Stimulated activated CD4-positive, alpha-beta T cell treated with anti-CD3 and anti-CD28 coated beads, Interleukin-4, amount 100 ng/mL, for 4 hours (primary cell): Measurements from ENCODE around the gene PPA1.
"Not testable (repeated sequence)": the region's sequence is repeated elsewhere in the genome, so short reads cannot be mapped to it uniquely, and the experiment has no call there.

Source experiments
- DNase-seq, 2 experiments: peaks; one replicate each; pipeline ENCODE4 v3.0.0-alpha.2; 2020

Gene PPA1

DNA sequence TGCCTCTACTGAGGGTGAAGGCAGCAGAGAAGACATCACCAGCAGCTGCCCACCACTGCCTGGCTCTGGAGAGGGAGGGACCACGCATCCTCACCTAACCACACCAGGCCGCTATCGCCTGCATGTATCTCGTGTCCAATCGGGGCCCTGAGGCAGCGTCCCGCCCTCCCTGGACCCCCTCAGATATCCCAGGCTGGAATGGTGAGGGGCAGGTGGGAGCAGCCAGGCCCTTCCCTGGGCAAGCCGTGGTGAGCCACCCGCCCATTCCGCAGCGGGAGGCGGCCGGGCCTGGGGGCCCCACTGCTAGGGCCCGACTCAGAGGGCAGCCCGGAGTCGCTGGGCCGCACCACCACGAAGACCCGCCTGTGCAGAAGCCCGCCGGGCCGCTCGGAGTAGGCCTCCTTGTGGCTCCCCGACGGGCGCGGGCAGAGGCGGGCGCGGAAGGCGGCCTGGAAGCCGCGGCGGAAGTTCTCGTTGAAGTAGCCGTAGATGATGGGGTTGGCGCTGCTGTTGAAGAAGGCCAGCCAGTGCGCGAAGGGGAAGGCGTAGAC, 21.6 kb upstream of the PPA1 start:
- DNase-seq, result peak in 1 of 2 experiments; percentile 11

DNA sequence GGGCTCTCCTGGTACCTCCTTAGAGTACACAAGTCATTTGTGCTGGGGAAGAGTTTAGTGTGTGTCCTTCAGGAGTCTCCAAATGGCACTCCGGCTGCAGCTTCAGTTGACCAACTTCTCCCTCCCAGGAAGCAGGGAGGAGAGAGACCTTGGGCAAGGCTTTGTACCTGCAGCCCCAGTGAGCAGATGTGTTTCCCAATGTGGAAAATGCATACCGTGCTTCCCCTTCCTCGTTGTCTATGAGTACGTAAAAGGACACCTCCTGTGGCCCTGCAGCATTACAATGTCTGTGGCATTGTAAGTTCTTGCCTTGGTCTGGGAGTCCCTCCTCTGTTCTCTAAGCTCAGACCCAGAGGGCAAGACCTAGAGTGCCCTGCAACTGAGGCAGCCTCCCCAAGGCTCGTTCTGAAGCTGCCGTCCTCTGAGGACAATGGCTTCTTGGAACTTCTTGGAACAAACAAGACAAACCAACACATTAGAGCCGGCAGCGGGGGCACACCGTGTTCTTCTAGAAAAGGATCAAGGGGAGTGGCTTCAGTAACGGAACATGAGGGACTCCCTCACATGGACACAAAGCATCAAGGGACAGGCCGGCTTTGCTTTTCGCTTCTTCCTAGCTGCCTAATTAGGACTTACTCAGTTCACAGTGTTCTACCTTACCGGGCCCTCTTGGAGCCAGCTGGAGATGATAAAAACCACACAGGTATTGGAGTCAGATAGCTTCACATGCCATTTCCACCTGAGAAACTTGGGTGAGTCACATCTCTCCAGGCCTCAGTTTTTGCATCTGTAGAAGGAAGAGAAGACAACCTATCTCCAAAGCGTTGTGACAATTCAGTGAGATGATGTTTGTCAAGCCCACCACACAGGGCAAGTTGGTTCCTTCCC, 20.9 kb upstream of the PPA1 start:
- DNase-seq, result no peak

DNA sequence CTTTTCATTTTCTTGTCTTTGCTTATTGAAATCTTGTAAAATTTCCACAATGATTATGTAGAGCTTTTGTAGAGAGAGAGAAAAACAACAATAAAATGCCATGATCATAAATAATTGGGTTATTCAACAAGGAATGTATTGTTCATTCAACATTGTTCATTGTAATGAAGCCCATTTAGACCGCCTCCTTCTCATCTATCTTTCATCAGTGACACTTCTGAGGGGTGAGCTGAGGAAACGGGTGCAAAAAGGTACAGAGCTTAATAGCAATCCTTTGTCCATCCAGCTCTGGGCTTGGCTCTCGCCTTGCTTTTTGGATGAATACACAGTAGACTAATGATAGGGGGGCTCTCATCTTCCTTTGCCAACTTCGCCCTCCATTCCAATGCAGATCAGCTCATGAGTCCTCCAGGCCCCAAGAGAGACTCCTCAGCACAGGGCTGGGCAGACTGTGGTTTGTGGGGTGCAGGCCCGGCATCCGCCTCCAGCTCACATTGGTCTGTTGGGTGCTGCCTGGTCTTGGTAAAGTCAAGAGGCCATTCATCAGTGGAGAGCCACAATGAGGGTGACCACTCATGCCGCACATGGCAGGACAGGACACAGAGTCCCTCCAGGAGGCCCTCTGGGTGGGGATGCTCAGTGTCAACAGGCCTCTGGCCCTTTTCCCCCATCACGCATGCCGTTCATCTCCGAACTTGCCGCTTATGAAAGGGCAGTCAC, 17.9 kb upstream of the PPA1 start:
- DNase-seq, result no peak

DNA sequence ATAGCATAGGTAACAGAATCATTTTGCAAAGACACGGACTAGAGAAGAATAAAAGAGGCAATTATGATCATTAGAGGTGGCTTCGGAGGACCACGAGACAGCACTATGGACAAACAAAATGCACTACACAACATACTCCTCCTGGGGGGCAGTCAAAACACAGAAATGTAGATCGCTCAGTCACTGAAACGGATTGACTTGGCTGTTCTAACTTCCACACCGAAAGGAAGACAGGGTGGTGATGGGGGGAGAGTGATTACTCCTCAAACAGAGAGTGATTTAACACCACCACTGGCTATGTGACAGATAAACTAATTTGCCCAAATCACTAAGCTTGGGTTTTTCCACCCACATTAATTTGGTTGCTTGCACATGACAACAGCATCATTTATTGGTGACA, 14.1 kb upstream of the PPA1 start:
- no peak for DNase-seq

DNA sequence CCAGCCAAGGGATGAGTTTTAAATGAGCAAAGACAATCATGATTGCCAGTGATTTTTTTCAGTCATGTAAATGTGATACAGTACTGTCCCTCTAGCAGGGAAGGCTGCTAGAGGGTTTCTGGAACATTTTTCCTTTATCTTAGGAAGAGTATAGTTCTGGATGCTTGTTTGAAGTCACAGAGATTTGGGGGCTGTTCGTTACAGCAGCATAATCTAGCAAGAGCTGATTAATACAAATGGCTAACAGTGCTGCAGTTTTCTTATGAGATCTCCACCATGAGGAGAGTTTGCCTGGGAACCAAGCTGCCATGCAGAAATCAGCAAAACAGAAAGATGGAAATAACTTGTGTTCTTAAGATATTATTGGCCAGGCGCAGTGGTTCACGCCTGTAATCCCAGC, 7.9 kb upstream of the PPA1 start:
- no peak for DNase-seq

DNA sequence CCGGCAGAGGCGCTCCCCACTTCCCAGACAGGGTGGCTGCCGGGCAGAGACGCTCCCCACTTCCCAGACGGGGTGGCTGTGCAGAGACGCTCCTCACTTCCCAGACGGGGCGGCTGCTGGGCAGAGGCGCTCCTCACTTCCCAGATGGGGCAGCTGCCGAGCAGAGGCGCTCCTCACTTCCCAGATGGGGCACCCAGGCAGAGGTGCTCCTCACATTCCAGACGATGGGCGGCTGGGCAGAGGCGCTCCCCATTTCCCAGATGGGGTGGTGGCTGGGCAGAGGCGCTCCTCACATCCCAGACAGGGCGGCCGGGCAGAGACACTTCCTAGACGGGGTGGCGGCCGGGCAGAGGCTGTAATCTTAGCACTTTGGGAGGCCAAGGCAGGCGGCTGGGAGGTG, 6.8 kb upstream of the PPA1 start:
- not testable (repeated sequence) for DNase-seq

DNA sequence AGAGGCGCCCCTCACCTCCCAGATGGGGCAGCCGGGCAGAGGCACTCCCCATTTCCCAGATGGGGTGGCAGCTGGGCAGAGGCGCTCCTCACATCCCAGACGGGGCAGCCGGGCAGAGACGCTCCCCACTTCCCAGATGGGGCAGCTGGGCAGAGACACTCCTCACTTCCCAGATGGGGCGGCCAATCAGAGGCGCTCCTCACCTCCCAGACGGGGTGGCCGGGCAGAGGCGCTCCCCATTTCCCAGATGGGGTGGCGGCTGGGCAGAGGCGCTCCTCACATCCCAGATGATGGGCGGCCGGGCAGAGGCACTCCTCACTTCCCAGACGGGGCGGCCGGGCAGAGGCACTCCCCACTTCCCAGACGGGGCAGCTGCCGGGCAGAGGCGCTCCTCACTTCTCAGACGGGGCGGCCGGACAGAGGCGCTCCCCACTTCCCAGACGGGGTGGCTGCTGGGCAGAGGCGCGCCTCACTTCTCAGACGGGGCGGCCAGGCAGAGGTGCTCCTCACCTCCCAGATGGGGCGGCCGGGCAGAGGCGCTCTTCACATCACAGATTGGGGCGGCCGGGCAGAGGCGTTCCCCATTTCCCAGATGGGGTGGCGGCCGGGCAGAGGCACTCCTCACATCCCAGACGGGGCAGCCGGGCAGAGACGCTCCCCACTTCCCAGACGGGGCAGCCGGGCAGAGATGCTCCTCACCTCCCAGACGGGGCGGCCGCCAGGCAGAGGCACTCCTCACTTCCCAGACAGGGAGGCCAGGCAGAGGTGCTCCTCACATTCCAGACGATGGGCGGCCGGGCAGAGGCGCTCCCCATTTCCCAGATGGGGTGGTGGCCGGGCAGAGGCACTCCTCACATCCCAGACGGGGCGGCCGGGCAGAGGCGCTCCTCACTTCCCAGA, 6.1 kb upstream of the PPA1 start:
- not testable (repeated sequence) for DNase-seq

DNA sequence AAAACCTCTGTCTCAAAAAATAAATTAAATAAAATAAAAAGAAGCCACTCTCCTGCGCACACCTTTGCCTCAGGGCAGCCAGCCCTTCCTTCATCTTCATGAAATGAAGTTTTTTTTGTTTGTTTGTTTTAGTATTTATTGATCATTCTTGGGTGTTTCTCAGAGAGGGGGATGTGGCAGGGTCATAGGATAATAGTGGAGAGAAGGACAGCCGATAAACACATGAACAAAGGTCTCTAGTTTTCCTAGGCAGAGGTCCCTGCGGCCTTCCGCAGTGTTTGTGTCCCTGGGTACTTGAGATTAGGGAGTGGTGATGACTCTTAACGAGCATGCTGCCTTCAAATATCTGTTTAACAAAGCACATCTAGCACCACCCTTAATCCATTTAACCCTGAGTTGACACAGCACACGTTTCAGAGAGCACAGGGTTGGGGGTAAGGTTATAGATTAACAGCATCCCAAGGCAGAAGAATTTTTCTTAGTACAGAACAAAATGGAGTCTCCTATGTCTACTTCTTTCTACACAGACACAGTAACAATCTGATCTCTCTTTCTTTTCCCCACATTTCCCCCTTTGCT, 4.8 kb upstream of the PPA1 start:
- not testable (repeated sequence) for DNase-seq

DNA sequence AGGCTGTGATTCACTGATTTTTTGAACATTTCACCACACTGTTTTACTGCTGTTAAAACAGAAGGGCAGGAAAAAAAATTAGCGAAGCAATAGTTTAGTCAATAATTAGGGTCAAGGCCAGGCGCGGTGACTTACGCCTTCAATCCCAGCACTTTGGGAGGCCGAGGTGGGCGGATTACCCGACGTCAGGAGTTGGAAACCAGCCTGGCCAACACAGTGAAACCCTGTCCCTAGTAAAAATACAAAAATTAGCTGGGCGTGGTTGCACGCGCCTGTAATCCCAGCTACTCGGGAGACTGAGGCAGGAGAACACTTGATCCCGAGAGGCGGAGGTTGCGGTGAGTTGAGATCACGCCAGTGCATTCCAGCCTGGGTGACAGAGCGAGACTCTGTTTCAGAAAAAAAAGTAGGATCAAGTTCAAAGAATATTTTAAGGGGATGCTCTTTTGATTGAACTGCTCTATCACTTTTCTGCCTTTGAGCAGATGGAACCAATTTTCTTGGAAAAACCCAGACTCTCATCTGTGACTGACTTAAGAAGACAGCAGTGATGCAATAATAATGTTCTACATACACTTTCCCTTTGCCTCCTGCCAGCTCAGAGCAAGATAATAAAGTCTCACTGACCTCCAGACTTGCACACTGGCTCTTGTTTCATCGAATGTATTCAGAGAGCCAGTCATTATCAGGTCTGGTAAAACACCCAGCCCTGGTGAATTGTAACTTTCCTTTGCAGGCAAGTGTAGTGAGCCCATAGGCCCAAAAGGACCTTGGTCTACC, 1.6 kb upstream of the PPA1 start:
- no peak for DNase-seq

DNA sequence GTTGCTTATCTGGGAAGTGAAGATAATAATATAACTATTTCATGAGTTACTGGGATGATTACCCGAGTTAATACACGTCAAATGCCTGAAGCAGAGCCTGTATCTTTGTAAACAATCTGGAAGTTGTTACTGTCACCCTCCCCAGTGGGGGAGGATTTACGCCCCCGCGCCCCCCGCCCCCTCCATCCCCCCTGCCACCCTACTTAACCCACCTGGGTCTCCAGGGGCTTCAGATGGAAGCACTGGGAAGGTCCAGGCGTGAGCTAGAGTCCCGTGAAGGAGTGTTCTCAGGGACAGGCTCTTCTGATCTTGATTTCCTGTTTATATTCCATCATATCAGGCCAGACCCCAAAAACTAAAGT, 691 bp upstream of the PPA1 start:
- no peak for DNase-seq

DNA sequence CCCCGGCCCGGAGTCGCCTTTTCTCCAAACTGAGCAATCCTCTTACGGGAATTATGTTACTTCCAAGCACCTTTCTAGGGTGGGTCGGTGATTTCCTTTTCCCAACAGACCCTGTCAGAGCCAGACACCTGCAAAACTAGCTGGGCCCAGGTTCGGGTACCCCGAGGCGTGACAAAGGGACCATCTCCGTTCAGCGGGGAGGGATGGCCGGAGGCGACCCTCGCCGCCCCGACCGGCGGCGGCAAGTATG, 445 bp downstream of the PPA1 start:
- peak; percentile 11 to 30 for DNase-seq

DNA sequence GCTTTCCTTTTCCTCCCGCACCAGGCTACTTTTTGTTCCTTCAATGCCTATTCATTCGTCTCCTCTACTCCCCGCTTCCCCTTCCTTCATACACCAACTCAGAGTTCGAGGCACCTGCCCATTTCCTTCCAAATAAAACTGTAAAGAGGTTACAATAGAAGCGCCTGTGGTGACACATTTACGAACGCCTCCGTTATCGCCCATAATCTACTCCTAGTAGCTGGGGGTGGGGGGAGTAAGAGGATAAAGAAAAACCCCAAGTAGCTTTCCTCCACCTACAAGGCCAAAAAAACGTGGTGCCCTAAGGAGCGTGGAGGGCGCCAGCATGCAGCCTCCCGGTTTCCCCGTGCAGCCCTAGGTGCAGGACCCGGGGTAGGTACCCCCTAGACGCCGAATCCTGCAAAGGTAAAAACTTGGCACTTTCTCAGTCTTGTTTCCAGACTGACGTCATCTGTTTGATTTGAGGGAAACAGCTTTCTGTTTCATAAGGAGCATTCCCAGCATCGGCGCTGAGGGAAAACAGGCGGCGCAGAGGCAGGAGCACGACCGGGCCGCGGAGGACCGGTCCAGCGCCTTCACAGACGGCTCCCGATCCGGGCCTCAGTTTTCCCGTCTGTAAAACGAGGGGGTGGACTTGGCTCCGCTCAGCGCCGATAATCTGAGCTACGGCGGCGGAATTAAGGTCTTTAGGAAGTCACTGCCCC, 922 bp downstream of the PPA1 start:
- DNase-seq, result peak; percentile 33 to 69

DNA sequence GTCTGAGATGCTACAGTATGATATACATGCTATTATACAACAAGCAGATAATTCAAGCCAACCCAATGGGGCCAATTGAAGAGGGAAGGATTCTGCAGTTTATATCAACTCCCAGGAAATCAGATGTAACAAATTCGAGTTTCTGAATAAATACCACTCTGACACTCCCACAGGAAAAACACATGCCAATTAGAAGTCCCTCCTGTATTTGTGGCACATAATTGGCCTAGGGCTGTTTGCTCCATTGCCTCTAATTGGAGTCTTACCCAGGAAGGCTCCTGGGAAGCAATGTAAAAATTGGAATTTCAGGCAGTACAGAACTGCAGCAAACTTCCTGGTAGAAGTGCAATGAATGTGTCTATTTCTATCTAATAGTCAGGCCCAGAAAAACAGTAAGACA, 4.7 kb downstream of the PPA1 start:
- DNase-seq, result no peak

DNA sequence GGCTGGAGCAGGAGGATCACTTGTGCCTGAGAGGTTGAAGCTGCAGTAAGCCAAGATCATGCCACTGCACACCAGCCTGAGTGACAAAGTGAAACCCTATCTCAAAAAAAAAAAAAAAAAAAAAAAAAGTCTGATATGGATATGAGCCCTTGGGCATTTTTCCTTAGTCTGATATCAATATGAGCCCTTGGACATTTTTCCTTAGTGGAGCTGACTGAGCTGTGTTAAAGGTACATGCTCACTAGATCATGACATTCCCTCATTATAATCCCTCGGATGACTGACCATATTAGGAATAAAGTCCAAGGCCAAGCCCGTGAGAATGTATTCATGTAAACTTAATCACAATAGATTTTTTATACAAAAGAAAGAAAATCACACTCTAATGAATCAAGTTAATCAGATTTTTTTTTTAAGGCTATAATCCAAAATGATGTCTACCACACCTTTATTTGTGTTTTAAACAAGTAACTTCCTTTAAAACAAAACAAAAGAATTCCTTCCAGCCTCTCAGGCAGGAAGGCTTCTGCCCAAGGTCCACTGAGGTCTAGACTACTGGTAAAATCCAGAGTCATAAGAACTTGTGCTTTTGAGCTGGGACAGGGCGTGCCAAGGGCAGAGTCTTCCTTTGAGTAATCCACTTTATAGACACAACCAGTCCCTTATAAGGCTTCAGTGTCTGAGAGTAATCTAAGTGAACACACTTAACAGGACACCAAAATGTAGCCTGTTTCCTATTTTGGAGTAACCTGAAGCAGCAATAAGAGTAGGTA, 5.5 kb downstream of the PPA1 start:
- no peak for DNase-seq

DNA sequence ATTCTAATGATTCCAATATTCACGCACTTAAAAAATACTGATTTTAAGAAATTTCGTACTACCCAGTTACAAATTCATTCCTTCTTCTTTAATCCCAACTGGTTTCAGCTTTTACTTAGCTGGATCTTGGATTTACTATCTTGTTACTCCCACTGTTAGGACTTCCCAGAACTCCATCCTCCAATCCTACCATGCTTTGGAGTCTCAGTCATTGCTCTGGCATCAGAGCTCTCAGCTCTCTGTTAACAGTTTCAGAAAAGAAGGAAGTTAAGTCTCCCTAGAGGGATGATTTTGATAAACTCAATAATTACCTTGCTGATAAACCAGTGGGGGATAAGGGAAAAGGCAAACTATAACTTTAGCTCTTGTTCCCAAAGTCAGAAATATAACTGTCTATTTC, 9.5 kb downstream of the PPA1 start:
- no peak for DNase-seq

DNA sequence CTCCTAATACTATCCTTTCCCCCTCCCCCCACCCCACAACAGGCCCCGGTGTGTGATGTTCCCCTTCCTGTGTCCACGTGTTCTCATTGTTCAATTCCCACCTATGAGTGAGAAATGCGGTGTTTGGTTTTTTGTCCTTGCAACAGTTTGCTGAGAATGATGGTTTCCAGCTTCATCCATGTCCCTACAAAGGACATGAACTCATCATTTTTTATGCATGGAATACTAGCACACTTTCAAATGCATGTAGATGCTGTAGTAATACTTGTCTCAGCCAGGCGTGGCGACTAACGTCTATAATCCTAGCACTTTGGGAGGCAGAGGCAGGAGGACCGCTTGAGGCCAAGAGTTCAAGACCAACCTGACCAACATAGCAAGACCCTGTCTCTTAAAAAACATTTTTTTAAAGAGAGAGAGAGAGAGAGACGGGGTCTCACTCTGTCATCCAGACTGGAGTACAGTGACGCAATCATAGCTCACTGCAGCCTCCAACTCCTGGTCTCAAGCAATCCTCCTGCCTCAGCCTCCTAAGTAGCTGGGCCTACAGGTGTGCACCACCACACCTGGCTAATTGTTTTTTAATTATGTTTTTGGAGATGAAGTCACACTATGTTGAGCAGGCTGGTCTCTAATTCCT, 10.3 kb downstream of the PPA1 start:
- not testable (repeated sequence) for DNase-seq

DNA sequence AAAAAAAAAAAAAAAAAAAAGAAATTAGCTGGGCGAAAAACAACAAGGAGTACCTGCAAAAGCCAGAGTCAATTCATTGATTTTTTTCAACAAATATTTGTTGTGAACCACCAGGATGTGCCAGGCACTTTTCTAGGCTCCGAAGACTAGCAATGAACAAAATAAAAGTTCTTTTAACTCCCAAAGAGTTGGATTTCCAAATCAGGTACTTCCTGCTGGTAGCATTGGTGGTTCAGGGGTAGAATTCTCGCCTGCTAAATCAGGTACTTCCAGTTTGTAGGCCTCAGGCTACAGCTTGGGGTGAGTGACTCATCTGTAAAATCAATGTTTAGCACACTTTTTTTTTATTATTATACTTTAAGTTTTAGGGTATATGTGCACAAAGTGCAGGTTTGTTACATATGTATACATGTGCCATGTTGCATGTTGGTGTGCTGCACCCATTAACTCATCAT, 10.9 kb downstream of the PPA1 start:
- DNase-seq, result no peak

DNA sequence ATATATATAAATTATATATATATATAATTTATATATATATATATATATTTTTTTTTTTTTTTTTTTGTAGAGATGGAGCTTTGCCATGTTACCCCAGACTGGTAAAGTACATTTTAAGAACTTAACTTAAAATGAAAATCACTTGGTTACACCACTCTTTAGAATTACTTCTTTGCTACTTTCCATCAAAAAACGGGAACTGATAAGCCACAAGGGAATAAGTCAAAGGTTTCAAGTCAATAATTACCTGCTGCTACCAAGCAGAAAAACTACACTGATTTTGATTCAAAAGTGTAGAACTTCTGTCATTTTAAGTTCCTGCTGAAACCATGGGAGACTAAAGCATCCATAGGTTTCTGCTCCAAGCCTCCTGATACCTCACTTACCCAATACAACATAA, 12.2 kb downstream of the PPA1 start:
- no peak for DNase-seq

DNA sequence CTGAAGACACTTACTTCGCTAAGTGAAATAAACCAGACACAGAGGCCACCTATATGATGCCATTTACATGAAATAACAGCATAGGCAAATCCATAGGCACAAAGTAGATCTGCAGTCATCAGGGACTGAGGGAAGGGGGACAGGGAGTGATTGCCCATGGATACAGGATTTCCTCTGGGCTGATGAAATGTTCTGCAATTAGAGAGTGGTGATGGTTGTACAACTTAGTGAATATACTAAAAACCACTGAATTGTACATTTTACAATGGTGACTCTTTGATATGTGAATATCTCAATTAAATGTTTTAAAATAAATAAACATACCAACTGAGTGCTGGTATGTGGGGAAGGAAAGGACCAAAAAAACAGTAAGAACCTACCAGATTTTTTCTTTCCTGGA, 20.4 kb downstream of the PPA1 start:
- DNase-seq, result no peak

DNA sequence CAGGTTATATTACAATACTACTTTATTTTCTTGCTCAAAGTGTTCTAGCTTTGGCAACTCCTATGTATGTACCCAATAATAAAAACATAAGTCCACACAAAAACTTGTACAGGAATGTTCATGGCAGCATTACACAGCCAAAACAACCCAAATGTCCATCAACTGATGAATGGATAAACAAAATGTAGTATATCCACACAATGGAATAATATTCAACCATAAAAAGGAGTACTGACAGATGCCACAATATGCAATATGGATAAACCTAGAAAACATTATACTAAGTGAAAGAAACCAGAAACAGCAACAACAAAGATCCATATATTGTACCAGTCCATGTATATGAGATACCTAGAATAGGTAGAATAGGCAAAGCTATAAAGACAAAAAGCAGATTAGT, 21.0 kb downstream of the PPA1 start:
- no peak for DNase-seq
